GM12875 (cell line): ENCODE measurements around the gene NKAIN2.
"Not testable (repeated sequence)": the region's sequence is repeated elsewhere in the genome, so short reads cannot be mapped to it uniquely, and the experiment has no call there.

Experiments used
- H3K4me3 ChIP-seq: one replicate; pipeline ENCODE4 v1.5.1; 2011; ENCODE audit warnings: low read depth, low read length, control low read depth
- TF ChIP-seq, protein P1 (sequence below): IDR thresholded peaks from 2 replicates; pipeline ENCODE4 v1.5.1; 2011; ENCODE audit warnings: low read depth, mild to moderate bottlenecking, control low read depth, inconsistent platforms, low read length, moderate library complexity, borderline replicate concordance; ENCODE audit not compliant: insufficient read depth

The NKAIN2 gene

DNA sequence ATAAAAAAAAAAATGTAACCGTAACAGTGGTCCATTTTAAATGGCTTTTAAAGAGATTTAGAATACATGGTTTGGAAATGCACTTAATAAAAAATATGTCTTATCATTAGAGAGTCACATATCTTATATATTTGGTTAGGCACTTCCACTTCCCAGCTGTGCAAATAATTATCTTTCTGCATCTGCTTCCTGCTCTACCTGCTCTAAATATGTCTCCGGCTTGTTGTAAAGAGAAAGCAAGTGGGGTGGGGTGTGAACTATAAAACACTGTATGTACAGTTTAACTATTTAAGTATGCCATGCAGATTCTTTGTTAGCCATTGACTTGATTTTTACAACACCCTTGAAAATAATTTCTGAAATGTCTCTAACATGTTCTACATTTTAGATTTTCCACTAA is 106.3 kb downstream of the NKAIN2 start:
- H3K4me3 ChIP-seq: no peak overlapping the region
- TF ChIP-seq, protein P1, sequence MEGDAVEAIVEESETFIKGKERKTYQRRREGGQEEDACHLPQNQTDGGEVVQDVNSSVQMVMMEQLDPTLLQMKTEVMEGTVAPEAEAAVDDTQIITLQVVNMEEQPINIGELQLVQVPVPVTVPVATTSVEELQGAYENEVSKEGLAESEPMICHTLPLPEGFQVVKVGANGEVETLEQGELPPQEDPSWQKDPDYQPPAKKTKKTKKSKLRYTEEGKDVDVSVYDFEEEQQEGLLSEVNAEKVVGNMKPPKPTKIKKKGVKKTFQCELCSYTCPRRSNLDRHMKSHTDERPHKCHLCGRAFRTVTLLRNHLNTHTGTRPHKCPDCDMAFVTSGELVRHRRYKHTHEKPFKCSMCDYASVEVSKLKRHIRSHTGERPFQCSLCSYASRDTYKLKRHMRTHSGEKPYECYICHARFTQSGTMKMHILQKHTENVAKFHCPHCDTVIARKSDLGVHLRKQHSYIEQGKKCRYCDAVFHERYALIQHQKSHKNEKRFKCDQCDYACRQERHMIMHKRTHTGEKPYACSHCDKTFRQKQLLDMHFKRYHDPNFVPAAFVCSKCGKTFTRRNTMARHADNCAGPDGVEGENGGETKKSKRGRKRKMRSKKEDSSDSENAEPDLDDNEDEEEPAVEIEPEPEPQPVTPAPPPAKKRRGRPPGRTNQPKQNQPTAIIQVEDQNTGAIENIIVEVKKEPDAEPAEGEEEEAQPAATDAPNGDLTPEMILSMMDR: no peak

DNA sequence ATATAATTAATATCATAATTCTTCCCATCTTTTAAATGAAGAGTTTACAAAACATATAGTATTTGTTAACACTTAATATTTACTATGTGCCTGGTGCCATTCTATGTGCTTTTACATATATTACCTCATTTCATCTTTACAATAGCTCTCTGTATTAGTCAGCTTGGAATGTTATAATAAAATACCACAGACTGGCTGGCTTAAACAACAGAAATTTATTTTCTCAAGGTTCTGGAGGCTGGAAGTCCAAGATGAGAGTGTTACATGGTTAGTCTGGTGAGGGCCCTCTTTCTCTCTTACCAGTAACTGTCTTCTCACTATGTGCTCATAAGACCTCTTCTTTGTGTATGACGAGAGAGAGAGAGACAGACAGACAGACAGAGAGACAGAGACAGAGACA is 110.2 kb downstream of the NKAIN2 start:
- TF ChIP-seq, protein P1: no peak

DNA sequence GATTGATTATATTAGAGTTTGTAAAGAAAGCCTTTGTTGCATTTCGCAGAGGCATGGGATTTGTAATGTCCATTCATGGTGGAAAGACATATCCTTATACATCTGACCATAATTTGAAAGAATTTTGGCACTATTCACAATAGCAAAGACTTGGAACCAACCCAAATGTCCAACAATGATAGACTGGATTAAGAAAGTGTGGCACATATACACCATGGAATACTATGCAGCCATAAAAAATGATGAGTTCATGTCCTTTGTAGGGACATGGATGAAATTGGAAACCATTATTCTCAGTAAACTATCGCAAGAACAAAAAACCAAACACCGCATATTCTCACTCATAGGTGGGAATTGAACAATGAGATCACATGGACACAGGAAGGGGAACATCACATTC is 119.7 kb downstream of the NKAIN2 start:
- H3K4me3 ChIP-seq: not testable (repeated sequence)

More for the DNA sequence above, 110.2 kb downstream of the NKAIN2 start:
- no peak overlapping the region for H3K4me3 ChIP-seq

DNA sequence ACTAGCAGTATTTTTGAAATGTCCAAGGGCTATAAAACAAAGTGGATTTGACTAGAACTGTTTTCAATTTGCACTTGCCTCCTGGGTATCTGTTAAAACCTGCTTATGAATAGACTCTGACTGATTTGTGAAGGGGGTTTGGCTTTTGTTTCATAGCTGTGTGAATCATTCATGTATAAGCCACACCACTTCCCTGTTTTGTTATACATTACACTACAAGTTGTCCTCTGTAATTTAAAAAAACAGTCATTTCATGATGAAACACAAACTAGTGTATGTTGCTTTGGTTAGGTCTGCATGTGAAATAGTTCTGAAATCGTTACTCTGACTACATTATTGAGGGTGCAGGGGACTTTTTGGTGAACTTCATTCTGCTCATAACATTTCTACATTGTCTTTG is 121.7 kb downstream of the NKAIN2 start:
- TF ChIP-seq, protein P1: no peak
- no peak overlapping the region for H3K4me3 ChIP-seq

DNA sequence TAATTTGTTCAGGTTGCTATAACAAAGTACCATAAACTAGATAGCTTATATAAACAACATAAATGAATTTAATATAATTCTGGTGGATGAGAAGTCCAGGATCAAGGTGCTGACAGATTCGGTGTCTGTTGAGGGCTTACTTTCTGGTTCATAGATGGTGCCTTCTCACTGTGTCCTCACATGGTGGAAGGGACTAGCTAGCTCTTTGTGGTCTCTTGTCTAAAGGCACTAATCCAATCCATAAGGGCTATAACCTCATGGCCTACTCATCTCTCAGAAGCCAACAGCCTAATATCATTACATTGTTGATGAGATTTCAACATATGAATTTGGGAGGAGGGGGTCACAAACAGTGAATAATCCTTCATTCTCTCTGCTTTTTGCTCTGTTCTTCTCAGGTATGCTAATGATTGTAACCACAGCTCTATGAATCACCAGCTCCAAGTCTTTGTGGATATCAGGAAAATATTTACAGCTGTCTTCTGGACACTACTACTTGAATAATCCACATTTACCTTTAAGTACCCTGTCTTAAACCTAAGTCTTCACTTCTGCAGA is 122.3 kb downstream of the NKAIN2 start:
- TF ChIP-seq, protein P1: no peak
- no peak overlapping the region for H3K4me3 ChIP-seq

DNA sequence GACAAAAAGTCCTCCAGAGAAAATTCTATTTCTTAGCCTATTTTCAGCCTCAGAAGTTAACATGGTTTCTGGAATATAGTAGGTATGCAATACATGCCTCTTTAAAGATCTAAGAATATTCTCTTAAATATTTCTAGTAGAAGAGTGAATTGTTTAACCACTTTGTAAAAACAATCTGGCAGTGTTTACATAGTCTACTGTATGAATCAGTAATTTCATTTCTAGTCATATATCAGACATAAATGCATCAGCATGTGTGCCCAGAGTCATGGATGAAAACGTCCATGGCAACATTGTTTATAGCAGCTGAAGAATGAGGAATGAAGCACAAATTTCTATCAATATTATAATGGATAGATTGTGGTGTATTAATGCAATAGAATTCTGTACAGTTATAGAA is 124.9 kb downstream of the NKAIN2 start:
- no peak overlapping the region for H3K4me3 ChIP-seq
- TF ChIP-seq, protein P1: no peak

DNA sequence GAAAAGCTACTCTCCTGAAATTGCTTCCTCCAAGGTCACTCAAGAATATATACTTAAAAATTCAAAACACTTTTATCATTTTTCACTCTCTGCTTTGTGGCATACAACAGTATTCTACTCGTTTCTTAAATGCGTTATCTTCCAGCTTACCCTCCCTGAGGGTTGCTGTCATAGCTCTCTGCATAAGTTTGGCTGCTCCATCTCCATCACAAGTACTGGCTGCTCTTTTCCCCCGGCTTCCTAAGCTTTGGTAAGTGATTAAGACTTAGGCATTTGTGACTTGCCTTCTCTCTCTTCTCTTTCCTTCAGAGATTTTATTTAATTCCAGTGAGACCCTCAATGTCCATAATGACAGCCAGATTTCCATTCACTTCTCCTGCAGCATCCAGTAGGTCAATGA is 128.3 kb downstream of the NKAIN2 start:
- TF ChIP-seq, protein P1: no peak

DNA sequence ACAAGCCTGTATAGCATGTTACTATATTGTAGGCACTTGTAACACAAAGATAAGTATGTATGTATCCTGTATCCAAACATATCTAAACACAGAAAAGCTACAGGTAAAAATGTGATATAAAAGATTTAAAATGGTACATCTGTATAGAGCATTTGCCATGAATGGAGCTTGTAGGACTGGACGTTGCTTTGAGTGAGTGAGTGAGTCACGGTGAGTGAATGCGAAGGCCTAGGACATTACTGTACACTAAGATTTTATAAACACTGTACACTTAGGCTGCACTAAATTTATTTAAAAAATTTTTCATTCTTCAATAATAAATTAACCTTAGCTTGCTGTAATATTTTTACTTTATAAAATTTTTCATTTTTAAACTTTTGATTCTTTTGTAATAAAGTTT is 136.9 kb downstream of the NKAIN2 start:
- H3K4me3 ChIP-seq: no peak overlapping the region
- TF ChIP-seq, protein P1: no peak

More for the DNA sequence above, 128.3 kb downstream of the NKAIN2 start:
- H3K4me3 ChIP-seq: no peak overlapping the region
